ENCODE results near the gene USP1.

Gene USP1, protein sequence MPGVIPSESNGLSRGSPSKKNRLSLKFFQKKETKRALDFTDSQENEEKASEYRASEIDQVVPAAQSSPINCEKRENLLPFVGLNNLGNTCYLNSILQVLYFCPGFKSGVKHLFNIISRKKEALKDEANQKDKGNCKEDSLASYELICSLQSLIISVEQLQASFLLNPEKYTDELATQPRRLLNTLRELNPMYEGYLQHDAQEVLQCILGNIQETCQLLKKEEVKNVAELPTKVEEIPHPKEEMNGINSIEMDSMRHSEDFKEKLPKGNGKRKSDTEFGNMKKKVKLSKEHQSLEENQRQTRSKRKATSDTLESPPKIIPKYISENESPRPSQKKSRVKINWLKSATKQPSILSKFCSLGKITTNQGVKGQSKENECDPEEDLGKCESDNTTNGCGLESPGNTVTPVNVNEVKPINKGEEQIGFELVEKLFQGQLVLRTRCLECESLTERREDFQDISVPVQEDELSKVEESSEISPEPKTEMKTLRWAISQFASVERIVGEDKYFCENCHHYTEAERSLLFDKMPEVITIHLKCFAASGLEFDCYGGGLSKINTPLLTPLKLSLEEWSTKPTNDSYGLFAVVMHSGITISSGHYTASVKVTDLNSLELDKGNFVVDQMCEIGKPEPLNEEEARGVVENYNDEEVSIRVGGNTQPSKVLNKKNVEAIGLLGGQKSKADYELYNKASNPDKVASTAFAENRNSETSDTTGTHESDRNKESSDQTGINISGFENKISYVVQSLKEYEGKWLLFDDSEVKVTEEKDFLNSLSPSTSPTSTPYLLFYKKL

GRCh38 chr1:62436466-62437272 lies at the start of gene USP1:
Gene USP1 (plus strand): TSS chr1:62437049. CDS start chr1:62439868, 2,819 bp downstream.
- DNase-seq (ENCODE audit: low read depth, low spot score) = peak; percentile 99

DNA sequence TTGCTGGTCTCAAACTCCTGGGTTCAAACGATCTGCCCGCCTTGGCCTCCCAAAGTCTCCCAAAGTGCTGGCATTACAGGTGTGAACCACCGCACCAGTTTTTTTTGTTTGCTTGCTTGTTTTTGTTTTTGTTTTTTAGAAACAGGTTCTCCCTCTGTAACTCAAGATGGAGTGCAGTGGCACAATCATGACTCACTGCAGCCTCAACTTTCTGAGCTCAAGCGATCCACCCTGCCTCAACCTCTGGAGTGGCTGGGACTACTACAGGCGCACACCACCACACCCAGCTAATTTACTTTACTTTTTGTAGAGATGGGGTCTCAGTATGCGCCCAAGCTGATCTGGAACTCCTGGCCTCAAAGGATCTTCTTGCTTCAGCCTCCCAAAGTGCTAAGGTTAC lies 47.3 kb upstream of the USP1 start:
- no peak for DNase-seq (ENCODE audit: low read depth, low spot score)

DNA sequence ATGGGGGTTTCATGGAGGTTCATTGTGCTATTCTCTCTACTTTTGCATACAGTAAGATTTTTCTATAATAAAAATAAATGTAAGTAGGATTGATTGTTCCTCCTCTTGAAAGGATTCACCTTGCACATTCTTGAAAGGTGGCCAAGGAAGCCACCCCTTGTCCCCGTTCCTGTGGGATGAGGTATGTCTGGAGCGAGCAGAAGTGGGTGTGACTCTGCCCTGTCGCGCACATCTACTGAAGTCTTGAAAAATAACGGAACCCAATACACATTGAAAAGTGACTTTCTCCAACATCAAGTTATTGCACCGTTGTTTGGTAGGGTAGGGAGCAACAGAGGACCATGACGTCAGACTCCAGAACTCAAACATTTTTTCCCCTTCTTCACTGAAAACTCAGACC lies 46.8 kb upstream of the USP1 start:
- DNase-seq (ENCODE audit: low read depth, low spot score) = no peak

DNA sequence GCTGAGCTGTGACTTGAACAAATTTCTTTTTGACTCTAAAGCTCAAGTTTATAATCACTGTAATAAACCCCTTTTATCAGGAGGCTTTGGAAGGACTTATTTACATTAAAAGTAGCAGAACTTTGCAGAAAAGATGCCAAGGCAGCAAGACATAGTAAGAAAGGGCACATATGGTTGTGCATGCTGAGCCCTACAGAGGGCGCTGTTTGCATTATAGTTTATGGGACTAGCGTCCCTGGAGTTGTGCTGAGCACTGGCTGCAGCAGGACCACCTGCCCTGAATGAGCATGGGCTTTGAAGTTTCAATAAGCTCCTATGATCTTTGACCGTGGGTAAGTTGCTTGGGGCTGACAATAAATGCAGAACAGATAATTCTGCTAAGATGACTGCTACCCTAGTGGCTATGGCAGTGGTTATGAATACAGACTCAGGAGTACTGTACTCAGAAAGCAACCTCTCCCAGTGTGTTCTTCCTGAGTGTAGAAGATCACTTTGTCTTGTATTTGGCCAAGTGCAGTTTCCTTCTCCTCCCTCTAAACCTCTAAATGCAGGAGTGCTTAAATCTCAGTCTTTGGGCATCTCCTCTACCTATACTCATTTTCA lies 45.4 kb upstream of the USP1 start:
- DNase-seq (ENCODE audit: low read depth, low spot score) = no peak

DNA sequence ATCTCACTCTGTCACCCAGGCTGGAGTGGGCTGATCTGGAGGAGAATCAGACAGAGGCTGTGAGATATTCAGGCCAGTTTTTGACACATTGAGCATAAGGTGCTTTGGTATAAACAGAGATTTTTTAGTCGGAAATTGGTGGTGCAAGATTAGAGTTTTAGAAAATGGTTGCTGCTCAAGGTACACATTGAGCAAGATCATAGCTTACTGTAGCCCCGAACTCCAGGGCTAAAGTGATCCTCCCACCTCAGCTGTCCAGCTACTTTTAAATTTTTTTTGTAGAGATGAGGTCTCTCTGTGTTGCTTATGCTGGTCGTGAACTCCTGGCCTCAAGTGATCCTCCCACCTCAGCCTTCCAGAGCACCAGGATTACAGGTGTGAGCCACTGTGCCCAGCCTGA lies 43.9 kb upstream of the USP1 start:
- no peak for DNase-seq (ENCODE audit: low read depth, low spot score)

DNA sequence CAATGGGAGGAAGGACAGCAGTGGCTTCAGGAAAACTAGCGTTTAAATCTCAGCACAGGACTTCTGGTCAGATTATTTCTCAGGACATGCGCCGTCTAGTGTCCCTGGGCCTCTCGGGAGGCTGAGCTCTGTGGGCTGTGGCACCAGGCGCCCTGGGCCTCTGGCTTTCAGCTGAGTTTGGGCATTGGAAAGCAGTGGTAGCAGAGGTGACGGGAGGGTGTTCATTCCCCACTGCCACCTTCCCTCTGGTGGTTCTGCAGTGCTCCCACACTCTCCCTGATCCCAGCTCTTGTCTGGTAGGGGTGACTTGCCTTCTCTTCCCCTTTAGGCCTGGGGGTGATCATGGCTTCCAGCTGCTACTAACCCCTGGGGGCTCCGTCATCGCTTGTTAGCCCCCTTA lies 42.2 kb upstream of the USP1 start:
- DNase-seq (ENCODE audit: low read depth, low spot score) = no peak

GRCh38 chr1:62395291-62395690 lies 41.6 kb upstream of the USP1 start:
- no peak for DNase-seq (ENCODE audit: low read depth, low spot score)

- no peak for DNase-seq (ENCODE audit: low read depth, low spot score)
Observed at GRCh38 chr1:62396871-62397270, 40.0 kb upstream of the USP1 start.

DNA sequence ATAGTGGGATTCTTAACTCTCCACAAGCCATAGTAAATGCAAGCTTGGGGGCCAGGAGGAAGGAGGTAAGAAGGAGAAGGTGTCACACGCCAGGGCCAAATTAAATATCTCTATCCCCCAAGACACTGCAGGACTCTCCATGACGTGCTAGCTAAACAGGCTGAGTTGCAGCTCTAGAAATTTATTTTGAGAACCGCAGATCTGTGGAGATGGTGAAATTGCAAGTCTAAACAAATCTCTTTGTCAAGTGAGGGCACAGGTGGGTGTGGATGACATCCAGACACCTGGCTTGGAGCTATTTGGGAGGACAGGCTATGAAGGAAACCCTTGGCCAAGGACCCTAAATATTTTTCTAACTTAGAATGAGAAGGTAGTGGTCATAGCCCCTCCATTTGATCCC lies 39.5 kb upstream of the USP1 start:
- no peak for DNase-seq (ENCODE audit: low read depth, low spot score)

GRCh38 chr1:62398377-62398776 lies 38.5 kb upstream of the USP1 start:
- no peak for DNase-seq (ENCODE audit: low read depth, low spot score)

DNA sequence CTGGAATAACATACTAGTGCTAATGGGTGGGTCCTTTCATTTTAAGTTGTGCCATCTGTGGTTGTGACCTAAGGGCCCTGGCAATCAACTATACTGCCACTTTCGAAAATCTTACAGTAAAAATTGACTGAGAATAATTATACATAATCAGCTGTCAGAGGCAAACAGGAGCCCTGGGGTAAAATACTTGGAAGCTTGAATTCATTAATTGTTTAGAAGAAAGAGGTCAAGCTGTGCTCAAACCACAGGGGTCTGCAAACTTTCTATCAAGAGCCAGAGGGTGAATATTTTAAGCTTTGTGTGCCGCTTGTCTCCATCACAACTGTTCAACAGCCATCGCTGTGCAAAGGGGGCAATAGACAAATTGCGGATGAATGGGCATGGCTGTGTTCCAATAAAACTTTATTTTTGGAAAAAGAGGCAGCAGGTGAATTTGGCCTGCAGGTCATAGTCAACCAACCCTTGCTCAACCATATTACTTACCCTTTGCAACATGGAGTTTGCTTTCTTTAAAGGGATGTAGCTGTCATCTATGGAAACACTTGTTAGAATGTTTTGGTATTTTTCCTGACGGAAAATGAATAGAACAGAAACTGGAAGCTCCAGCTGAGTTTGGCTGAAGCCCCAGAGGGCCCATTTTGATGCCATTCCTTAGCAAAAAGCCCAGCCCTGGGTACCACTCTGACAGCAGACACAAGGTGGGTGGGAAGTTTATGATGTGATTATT lies 35.7 kb upstream of the USP1 start:
- no peak for DNase-seq (ENCODE audit: low read depth, low spot score)

DNA sequence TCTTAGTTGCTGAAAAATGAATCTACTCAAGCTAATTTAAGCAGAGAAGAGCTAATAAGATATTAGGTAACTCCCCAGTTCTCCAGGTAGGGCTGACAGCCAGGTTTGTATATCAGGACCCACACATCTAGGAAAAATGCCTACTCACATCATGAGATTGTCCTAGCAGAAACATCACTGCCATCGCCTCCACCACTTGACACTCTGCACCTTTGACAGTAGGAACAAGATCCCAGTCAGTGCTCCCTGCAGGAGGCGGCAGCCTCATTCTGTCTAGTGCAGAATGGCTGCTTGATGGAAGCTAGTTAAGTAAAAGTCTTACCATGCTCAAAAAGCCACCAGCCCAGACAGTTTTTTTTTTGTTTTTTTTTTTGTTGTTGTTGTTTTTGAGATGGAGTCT lies 31.6 kb upstream of the USP1 start:
- DNase-seq (ENCODE audit: low read depth, low spot score) = no peak

DNA sequence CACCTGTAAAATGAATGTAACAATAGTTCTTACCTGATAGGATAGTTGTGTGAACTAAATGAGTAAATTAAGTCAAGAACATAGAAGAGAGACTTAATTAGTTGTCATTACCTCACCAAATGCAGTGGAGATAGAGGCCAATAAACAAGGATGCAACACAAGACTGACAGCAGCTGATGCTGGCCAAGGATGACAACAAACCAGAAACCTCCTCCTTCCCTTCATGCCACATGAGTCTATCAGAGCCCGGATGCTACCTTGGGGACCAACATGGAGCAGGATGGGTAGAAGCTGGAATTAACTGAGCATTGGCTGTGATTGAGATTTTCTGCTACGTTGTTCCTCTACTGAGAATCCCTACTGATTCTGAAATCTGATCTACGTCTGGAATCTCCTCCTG lies 30.3 kb upstream of the USP1 start:
- no peak for DNase-seq (ENCODE audit: low read depth, low spot score)

DNA sequence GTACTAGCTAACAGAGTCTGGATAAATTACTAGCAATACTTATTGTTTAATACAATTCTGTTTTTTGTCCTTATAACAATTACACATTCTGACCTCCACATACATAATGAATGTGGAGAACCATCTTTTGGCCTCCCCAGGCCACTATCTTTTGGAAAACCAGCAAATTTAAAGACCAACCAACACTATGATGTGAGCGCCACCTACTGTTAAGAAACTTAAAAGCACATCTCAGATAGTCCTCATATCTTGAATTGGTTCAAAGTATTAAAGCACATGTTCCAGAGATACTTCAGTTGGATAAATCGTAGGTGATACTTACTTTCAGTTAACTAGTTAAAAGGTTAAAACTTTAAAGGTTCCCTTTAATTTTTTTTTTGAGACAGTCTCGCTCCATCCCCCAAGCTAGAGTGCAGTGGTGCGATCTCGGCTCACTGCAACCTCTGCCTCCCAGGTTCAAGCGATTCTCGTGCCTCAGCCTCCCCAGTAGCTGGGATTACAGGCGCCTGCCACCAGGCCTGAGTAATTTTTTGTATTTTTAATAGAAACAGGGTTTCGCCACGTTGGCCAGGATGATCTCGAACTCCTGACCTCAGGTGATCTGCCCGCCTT lies 29.3 kb upstream of the USP1 start:
- no peak for DNase-seq (ENCODE audit: low read depth, low spot score)

GRCh38 chr1:62415687-62416086 lies 21.2 kb upstream of the USP1 start:
- DNase-seq (ENCODE audit: low read depth, low spot score) = no peak

DNA sequence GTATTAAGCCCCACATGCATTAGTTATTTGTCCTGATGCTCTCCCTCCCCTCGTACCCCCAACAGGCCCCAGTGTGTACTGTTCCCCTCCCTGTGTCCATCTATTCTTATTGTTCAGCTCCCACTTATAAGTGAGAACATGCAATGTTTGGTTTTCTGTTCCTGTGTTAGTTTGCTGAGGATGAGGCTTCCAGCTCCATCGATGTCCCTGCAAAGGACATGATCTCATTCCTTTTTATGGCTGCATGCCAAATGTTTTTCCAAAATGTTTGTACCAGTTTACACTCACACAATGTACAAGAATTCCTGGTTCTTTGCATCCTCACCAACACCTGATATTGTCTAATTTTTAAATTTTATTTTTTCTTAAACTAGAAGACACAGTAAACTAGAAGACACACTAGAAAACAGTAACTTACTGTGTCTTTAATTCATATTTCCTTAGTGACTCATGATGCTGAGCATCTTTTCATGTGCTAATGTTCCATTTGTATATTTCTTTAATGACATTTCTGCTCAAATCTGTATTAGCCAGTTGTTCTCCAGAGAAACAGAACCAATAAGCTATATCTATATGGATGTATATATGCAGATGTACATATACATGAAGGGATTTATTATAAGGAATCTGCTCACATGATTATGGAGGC lies 19.4 kb upstream of the USP1 start:
- no peak for DNase-seq (ENCODE audit: low read depth, low spot score)

DNA sequence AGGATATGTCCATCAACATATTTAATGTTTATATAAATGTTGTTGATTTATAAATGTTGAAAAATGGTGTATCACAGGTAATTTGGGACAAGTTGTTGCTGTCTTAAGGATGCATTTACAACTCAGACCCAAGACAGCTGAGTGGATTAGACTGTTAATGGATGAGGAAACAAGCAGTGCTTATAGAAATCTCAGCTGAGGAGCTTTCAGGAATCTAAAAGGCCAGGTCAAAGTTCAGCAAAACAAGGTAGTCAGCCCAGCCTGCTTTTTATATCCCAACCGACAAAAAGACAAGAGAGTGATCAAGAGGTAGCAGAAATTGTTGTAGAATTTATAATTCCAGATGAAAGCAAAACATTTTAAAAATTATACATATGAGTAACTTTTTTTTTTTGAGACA lies 16.6 kb upstream of the USP1 start:
- DNase-seq (ENCODE audit: low read depth, low spot score) = no peak

GRCh38 chr1:62423580-62424242 lies 13.1 kb upstream of the USP1 start:
- no peak for DNase-seq (ENCODE audit: low read depth, low spot score)

GRCh38 chr1:62424411-62424810 lies 12.4 kb upstream of the USP1 start:
- DNase-seq (ENCODE audit: low read depth, low spot score) = no peak

GRCh38 chr1:62425041-62425440 lies 11.8 kb upstream of the USP1 start:
- no peak for DNase-seq (ENCODE audit: low read depth, low spot score)

All from iPS DF 19.7 (cell line).